ENCODE measurements around the gene ZSWIM8.

The ZSWIM8 gene

GRCh38 chr10:73803680-73804286 is 18.4 kb downstream of the ZSWIM8 start:
- Histone ChIP-seq H3K27me3 (no peaks in the 10 kb centered on the region), H3K4me3 (ENCODE audit: low read depth, low read length) (no peak overlapping the region), H3K36me3 (peaks cover 15% of the 10 kb centered on the region), H3K9me3 (no peaks in the 10 kb centered on the region), H3K4me1 (no peaks in the 10 kb centered on the region)
- DNase-seq, result no peak
- no peak for TF ChIP-seq CTCF (IDR thresholded peaks at IDR 0.05; ENCODE audit: low read depth, low read length)

DNA sequence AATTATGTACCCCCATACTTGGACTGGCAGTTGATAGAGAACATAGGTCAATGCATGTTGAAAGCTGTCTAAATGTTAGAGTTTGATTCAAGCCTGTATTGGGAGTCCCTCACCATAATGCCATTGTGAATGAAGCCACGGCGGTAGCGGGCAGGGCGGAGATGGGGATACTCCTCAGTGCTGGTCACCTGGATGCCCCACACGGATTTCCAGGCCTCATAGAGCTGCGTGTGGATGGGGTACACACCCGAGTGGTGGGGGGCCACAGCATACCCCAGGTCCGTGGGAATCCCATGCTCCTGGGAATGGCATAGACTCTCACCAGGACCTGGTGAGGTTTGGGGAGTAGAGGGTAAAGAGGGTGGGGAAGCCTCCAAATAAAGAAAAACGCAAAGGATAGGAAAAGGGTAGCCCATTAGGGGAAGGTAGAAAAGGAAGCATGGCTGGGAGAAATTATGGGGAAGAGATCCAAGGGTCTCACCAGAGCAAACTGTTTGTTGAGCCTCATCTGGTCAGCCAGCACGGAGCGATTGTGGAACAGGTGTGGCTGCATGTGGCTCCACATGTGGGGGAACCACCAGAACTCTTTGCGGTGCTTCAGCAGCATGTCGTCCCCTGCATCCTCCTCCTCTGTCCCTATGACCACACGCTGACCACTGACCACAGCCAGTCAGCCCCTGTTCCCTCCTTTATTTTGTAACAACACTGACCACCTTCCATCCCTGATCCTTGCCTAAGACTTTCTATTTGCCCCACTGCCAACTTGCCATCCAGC is 21.0 kb downstream of the ZSWIM8 start:
- no peak for DNase-seq
- Histone ChIP-seq H3K4me3 (ENCODE audit: low read depth, low read length) (no peak overlapping the region), H3K4me1 (no peaks in the 10 kb centered on the region), H3K27me3 (no peaks in the 10 kb centered on the region), H3K9me3 (no peaks in the 10 kb centered on the region), H3K36me3 (peaks cover 17% of the 10 kb centered on the region)
- no peak for TF ChIP-seq CTCF (IDR thresholded peaks at IDR 0.05; ENCODE audit: low read depth, low read length)

- TF ChIP-seq CTCF (IDR thresholded peaks at IDR 0.05; ENCODE audit: low read depth, low read length), result no peak
- H3K4me3 ChIP-seq (ENCODE audit: low read depth, low read length), result no peak overlapping the region
- H3K4me1 ChIP-seq, result no peaks in the 10 kb centered on the region
- H3K27me3 ChIP-seq, result no peaks in the 10 kb centered on the region
- H3K36me3 ChIP-seq, result peaks cover 15% of the 10 kb centered on the region
- no peaks in the 10 kb centered on the region for H3K9me3 ChIP-seq
- no peak for DNase-seq
Observed at GRCh38 chr10:73807471-73807870, 22.1 kb downstream of the ZSWIM8 start.

DNA sequence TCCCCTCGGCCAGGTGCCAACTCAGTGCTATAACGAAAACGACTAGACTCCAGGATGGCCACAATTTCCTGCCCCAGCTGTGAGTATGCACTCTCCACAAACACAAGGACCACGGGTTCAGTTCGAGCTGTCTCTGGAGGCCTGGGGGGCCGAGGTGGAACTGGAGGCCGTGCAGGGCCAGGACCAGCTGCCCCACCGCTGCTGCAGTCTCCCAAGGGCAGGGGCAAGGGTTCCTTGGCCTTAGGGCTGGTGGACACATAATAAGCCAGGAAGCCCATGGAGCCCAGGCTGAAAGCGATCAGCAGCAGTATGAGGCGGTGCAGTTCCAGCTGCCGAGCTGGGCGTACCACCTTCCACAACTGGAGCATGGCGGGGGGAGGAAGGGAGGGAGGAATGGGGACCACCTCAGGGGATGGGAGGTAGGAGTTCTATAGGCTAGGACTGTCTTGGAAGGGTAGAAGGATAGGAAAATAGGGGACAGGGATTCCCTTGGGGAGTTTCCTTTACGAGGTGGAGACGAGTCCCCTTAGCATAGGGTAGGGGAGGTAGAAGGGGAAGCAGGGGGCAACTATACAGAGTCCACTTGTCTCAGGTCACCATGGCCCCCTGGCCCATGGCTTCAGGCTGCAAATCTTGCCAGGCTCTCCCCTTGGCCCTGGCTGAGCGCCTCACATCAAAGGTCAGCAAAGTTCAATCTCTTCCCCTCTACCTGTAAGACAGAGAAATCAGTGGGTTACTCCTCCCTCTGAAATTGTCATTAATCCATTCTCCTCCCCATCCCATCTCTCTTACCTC is 22.8 kb downstream of the ZSWIM8 start:
- Histone ChIP-seq H3K36me3 (peaks cover 15% of the 10 kb centered on the region), H3K27me3 (no peaks in the 10 kb centered on the region), H3K4me3 (ENCODE audit: low read depth, low read length) (no peak overlapping the region), H3K4me1 (no peaks in the 10 kb centered on the region), H3K9me3 (no peaks in the 10 kb centered on the region)
- TF ChIP-seq CTCF (IDR thresholded peaks at IDR 0.05; ENCODE audit: low read depth, low read length), result no peak
- no peak for DNase-seq

GRCh38 chr10:73809061-73809818 is 23.8 kb downstream of the ZSWIM8 start:
- TF ChIP-seq CTCF (IDR thresholded peaks at IDR 0.05; ENCODE audit: low read depth, low read length), result no peak
- Histone ChIP-seq H3K27me3 (no peaks in the 10 kb centered on the region), H3K36me3 (peaks cover 15% of the 10 kb centered on the region), H3K4me3 (ENCODE audit: low read depth, low read length) (no peak overlapping the region), H3K4me1 (no peaks in the 10 kb centered on the region), H3K9me3 (no peaks in the 10 kb centered on the region)
- DNase-seq, result no peak
